Stimulated activated CD8-positive, alpha-beta memory T cell treated with anti-CD3 and anti-CD28 coated beads, Interleukin-15, amount 100 ng/mL, for 1 hour (primary cell): Measurements from ENCODE around the gene SLC39A8.
"Not testable (repeated sequence)": the region's sequence is repeated elsewhere in the genome, so short reads cannot be mapped to it uniquely, and the experiment has no call there.

ENCODE experiments used
- DNase-seq: peaks from one replicate; pipeline ENCODE4 v3.0.0-alpha.2; 2020; ENCODE audit warnings: low read depth

Gene SLC39A8

GRCh38 chr4:102344954-102345794 is at the start of gene SLC39A8:
TSS of gene SLC39A8 (minus strand) at chr4:102345482. CDS start at chr4:102344662, 820 bp downstream.
- DNase-seq, result peak; percentile 64

GRCh38 chr4:102392033-102392744 is 46.9 kb upstream of the SLC39A8 start:
- no peak for DNase-seq

- DNase-seq, result no peak
These were observed 45.2 kb upstream of the SLC39A8 start for GRCh38 chr4:102390438-102390837.

- DNase-seq, result no peak
These were observed 43.3 kb upstream of the SLC39A8 start for GRCh38 chr4:102388611-102389010.

- DNase-seq, result no peak
These were observed 42.4 kb upstream of the SLC39A8 start for GRCh38 chr4:102387552-102388150.

GRCh38 chr4:102386966-102387365 is 41.7 kb upstream of the SLC39A8 start:
- no peak for DNase-seq

GRCh38 chr4:102380253-102380652 is 35.0 kb upstream of the SLC39A8 start:
- DNase-seq, result not testable (repeated sequence)

GRCh38 chr4:102362922-102363432 is 17.7 kb upstream of the SLC39A8 start:
- no peak for DNase-seq

GRCh38 chr4:102358128-102358527 is 12.8 kb upstream of the SLC39A8 start:
- DNase-seq, result no peak

- DNase-seq, result not testable (repeated sequence)
These were observed 12.4 kb upstream of the SLC39A8 start for GRCh38 chr4:102357637-102358036.

- no peak for DNase-seq
These were observed 11.4 kb upstream of the SLC39A8 start for GRCh38 chr4:102356562-102357202.

- no peak for DNase-seq
These were observed 10.5 kb upstream of the SLC39A8 start for GRCh38 chr4:102355748-102356147.

- no peak for DNase-seq
These were observed 9.6 kb upstream of the SLC39A8 start for GRCh38 chr4:102354671-102355454.

- DNase-seq, result no peak
These were observed 7.5 kb upstream of the SLC39A8 start for GRCh38 chr4:102352781-102353180.

GRCh38 chr4:102350634-102351033 is 5.4 kb upstream of the SLC39A8 start:
- DNase-seq, result no peak

- no peak for DNase-seq
These were observed 3.4 kb upstream of the SLC39A8 start for GRCh38 chr4:102348701-102349100.

- no peak for DNase-seq
These were observed 466 bp upstream of the SLC39A8 start for GRCh38 chr4:102345795-102346100.

- peak; percentile 25 for DNase-seq
These were observed 745 bp downstream of the SLC39A8 start for GRCh38 chr4:102344520-102344953.

- DNase-seq, result no peak
These were observed 1.2 kb downstream of the SLC39A8 start for GRCh38 chr4:102343964-102344519.

GRCh38 chr4:102342404-102343074 is 2.7 kb downstream of the SLC39A8 start:
- no peak for DNase-seq

GRCh38 chr4:102341201-102341600 is 4.1 kb downstream of the SLC39A8 start:
- no peak for DNase-seq
